Neural cell (in vitro differentiated cells): ENCODE measurements around the gene SLC38A3. TPM values are rescaled to one million over a fixed set of nuclear protein-coding genes. Genes with fewer than 3 reads are reported as not detected.

Experiments
- H2AFZ ChIP-seq: fragments of 200-600, 300-800 bp; sonication (generic), shearing (Covaris generic); 2 replicates; pipeline ENCODE4 v1.6.0; 2014; ENCODE audit warnings: low read depth, mild to moderate bottlenecking, antibody characterized with exemption, low read length, moderate library complexity
- H3F3A ChIP-seq: fragments of 200-600 bp; shearing (Covaris generic); 2 replicates; pipeline ENCODE4 v1.6.1; 2016; ENCODE audit warnings: mild to moderate bottlenecking, moderate library complexity, mixed read lengths, antibody characterized with exemption, low read length; ENCODE audit not compliant: insufficient read depth, poor library complexity, severe bottlenecking
- H3K27ac ChIP-seq: fragments of 200-600, 300-800 bp; sonication (generic), shearing (Covaris generic); 2 replicates; pipeline ENCODE4 v1.5.1; 2014; ENCODE audit warnings: mild to moderate bottlenecking, low read length, moderate library complexity
- H3K27me3 ChIP-seq: fragments of 300-800, 200-600 bp; sonication (generic), shearing (Covaris generic); 2 replicates; pipeline ENCODE4 v1.6.0; 2014; ENCODE audit warnings: mild to moderate bottlenecking, low read depth, low read length, moderate library complexity; ENCODE audit not compliant: insufficient read depth
- H3K36me3 ChIP-seq: fragments of 300-800, 200-600 bp; sonication (generic), shearing (Covaris generic); 2 replicates; pipeline ENCODE4 v1.5.1; 2014; ENCODE audit warnings: mild to moderate bottlenecking, antibody characterized with exemption, low read length, moderate library complexity; ENCODE audit not compliant: insufficient read depth
- H3K4me2 ChIP-seq: fragments of 300-800, 200-600 bp; sonication (generic), shearing (Covaris generic); 2 replicates; pipeline ENCODE4 v1.6.0; 2014; ENCODE audit warnings: mild to moderate bottlenecking, low read length
- H3K4me3 ChIP-seq: fragments of 300-800, 200-600 bp; sonication (generic), shearing (Covaris generic); 2 replicates; pipeline ENCODE4 v1.5.1; 2014; ENCODE audit warnings: mild to moderate bottlenecking, low read length, moderate library complexity
- H3K79me2 ChIP-seq: fragments of 200-600 bp; shearing (Covaris generic); replicated peaks from 2 replicates; pipeline ENCODE4 v1.6.0; 2014; ENCODE audit warnings: mild to moderate bottlenecking, low read length, moderate library complexity; ENCODE audit not compliant: insufficient read depth
- H3K9ac ChIP-seq: fragments of 300-800, 200-600 bp; sonication (generic), shearing (Covaris generic); 2 replicates; pipeline ENCODE4 v1.6.1; 2016; ENCODE audit warnings: mild to moderate bottlenecking, low read length, mixed read lengths
- H3K9me2 ChIP-seq: fragments of 200-600 bp; shearing (Covaris generic); 2 replicates; pipeline ENCODE4 v1.6.1; 2016; ENCODE audit warnings: mild to moderate bottlenecking, low read length, mixed read lengths; ENCODE audit not compliant: insufficient read depth
- H3K9me3 ChIP-seq: fragments of 200-600, 300-800 bp; sonication (generic), shearing (Covaris generic); 2 replicates; pipeline ENCODE4 v1.6.1; 2016; ENCODE audit warnings: mild to moderate bottlenecking, mixed run types, low read length, moderate library complexity, mixed read lengths
- H4K20me1 ChIP-seq: fragments of 200-600 bp; shearing (Covaris generic); 2 replicates; pipeline ENCODE4 v1.6.1; 2016; ENCODE audit warnings: mild to moderate bottlenecking, mixed run types; ENCODE audit not compliant: insufficient read depth
- EP300 ChIP-seq: fragments of 450-650 bp; conservative IDR thresholded peaks from 2 replicates; pipeline ENCODE4 v1.6.1; 2014; ENCODE audit warnings: antibody characterized with exemption, mild to moderate bottlenecking, moderate library complexity; ENCODE audit not compliant: poor library complexity, severe bottlenecking
- EZH2 ChIP-seq: fragments of 200-600, 300-800 bp; shearing (Covaris generic), sonication (generic); IDR thresholded peaks from 2 replicates; pipeline ENCODE4 v1.6.1; 2014; ENCODE audit warnings: antibody characterized with exemption, low read length, borderline replicate concordance, mild to moderate bottlenecking; ENCODE audit not compliant: insufficient read depth, poor library complexity, severe bottlenecking
- MXI1 ChIP-seq: fragments of 450-650 bp; conservative IDR thresholded peaks from 2 replicates; pipeline ENCODE4 v1.6.1; 2014; ENCODE audit warnings: antibody characterized with exemption, mild to moderate bottlenecking; ENCODE audit not compliant: poor library complexity, severe bottlenecking
- POLR2AphosphoS5 ChIP-seq: IDR thresholded peaks from 2 replicates; pipeline ENCODE4 v1.6.1; 2012
- RAD21 ChIP-seq: fragments of 450-650 bp; conservative IDR thresholded peaks from 2 replicates; pipeline ENCODE4 v1.6.1; 2014; ENCODE audit warnings: antibody characterized with exemption, mild to moderate bottlenecking, moderate library complexity
- SMC3 ChIP-seq: fragments of 450-650 bp; conservative IDR thresholded peaks from 2 replicates; pipeline ENCODE4 v1.6.1; 2014; ENCODE audit warnings: antibody characterized with exemption, mild to moderate bottlenecking, moderate library complexity; ENCODE audit not compliant: poor library complexity
- TAF1 ChIP-seq: IDR thresholded peaks from 2 replicates; pipeline ENCODE4 v1.6.1; 2012; ENCODE audit warnings: low read depth
- polyA plus RNA-seq: library from polyadenylated mRNA; depleted of rRNA; stranded (reverse); fragments of >200 nt; gene quantifications from 2 replicates; pipeline ENCODE4 v1.2.3, GENCODE V29; 2014
- TF ChIP-seq, protein P1 (sequence below): fragments of 450-650 bp; IDR thresholded peaks from 2 replicates; pipeline ENCODE4 v1.5.1; 2014; ENCODE audit warnings: antibody characterized with exemption, mild to moderate bottlenecking, moderate library complexity; ENCODE audit not compliant: poor library complexity, severe bottlenecking
- TF ChIP-seq, protein P2 (sequence below): IDR thresholded peaks from 2 replicates; pipeline ENCODE4 v1.6.1; 2012; ENCODE audit warnings: borderline replicate concordance

Gene SLC38A3
- polyA plus RNA-seq, 1 donor from 2014 or later = not detected

DNA sequence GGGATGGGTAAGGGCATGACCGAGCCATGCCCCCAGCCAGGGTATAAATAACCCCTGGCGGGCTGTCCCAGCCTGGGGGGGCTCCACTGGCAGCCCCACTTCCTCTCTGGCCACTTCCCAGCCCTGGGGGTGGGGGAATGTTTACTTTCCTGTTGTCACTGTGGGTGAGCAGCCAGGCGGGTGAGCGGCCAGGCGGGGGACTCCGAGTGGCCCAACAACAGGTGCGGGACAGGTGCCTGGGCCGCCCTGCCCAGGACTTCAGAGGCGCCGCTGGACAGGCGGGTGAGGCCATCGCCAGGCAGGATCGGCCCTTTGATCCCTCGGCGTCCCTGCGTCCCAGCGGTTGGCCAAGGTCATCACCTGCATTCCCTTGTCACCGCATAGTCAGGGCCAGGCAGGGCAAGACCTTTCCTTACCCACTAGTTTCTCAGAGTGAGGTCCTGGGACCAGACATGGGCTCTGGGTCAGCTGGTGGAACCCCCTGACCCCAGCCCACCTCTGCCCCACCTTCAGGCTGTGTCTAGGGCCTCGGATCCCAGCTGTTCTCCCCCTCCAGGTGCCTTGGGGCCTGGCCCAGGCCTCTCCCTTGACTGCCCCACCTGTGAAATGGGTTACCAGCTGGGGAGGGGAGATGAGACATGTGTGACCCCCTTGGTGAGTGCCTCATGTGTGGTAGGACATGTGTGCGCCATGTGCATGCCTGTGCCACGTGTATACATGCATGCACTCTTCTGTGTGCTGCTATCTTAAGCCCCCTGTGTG is 33.4 kb upstream of the SLC38A3 start:
- H3K4me2 ChIP-seq = no peak overlapping the region
- H3K9ac ChIP-seq = no peak overlapping the region
- no peaks in the 10 kb centered on the region for H3F3A ChIP-seq
- no peaks in the 10 kb centered on the region for H3K79me2 ChIP-seq
- H3K36me3 ChIP-seq = no peaks in the 10 kb centered on the region
- H3K27ac ChIP-seq = no peak overlapping the region
- H3K4me3 ChIP-seq = no peak overlapping the region
- H3K9me2 ChIP-seq = no peaks in the 10 kb centered on the region
- no peak overlapping the region for H2AFZ ChIP-seq
- no peaks in the 10 kb centered on the region for H3K9me3 ChIP-seq
- H4K20me1 ChIP-seq = no peaks in the 10 kb centered on the region
- TF ChIP-seq, protein P1, sequence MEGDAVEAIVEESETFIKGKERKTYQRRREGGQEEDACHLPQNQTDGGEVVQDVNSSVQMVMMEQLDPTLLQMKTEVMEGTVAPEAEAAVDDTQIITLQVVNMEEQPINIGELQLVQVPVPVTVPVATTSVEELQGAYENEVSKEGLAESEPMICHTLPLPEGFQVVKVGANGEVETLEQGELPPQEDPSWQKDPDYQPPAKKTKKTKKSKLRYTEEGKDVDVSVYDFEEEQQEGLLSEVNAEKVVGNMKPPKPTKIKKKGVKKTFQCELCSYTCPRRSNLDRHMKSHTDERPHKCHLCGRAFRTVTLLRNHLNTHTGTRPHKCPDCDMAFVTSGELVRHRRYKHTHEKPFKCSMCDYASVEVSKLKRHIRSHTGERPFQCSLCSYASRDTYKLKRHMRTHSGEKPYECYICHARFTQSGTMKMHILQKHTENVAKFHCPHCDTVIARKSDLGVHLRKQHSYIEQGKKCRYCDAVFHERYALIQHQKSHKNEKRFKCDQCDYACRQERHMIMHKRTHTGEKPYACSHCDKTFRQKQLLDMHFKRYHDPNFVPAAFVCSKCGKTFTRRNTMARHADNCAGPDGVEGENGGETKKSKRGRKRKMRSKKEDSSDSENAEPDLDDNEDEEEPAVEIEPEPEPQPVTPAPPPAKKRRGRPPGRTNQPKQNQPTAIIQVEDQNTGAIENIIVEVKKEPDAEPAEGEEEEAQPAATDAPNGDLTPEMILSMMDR = no peak
- TF ChIP-seq EP300 (no peak), MXI1 (no peak), SMC3 (no peak), TAF1 (no peak), EZH2 (no peak), POLR2AphosphoS5 (no peak), RAD21 (no peak)
- TF ChIP-seq, protein P2, sequence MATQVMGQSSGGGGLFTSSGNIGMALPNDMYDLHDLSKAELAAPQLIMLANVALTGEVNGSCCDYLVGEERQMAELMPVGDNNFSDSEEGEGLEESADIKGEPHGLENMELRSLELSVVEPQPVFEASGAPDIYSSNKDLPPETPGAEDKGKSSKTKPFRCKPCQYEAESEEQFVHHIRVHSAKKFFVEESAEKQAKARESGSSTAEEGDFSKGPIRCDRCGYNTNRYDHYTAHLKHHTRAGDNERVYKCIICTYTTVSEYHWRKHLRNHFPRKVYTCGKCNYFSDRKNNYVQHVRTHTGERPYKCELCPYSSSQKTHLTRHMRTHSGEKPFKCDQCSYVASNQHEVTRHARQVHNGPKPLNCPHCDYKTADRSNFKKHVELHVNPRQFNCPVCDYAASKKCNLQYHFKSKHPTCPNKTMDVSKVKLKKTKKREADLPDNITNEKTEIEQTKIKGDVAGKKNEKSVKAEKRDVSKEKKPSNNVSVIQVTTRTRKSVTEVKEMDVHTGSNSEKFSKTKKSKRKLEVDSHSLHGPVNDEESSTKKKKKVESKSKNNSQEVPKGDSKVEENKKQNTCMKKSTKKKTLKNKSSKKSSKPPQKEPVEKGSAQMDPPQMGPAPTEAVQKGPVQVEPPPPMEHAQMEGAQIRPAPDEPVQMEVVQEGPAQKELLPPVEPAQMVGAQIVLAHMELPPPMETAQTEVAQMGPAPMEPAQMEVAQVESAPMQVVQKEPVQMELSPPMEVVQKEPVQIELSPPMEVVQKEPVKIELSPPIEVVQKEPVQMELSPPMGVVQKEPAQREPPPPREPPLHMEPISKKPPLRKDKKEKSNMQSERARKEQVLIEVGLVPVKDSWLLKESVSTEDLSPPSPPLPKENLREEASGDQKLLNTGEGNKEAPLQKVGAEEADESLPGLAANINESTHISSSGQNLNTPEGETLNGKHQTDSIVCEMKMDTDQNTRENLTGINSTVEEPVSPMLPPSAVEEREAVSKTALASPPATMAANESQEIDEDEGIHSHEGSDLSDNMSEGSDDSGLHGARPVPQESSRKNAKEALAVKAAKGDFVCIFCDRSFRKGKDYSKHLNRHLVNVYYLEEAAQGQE = no peak
- H3K27me3 ChIP-seq = no peaks in the 10 kb centered on the region

DNA sequence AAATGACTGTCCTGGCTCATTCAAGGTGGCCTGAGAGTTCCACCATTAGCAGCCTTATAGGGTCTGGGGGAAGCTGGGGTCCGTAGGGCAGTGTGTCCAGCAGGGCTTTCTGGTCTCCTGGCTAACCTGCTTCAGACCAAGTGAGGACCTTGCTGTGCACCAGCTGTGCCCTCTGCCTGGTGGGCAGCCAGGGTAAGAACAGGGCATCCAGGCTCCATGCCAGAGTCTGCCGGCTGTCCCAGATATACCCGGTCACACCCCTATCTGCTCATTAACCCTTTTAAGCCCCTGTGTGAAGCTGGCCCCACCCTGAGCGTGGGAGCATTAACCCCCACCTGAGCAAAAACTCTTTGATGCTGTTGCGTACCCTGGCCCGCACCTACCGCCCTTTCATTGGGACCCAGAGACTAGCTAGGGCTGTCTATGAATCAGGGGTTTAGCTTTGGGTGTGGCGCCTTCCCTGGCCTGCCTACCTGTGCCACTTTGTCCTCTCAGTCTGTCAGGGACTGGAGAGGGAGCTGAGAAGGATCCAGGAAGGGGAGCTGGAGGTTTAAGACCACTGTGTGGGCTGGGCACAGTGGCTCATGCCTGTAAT is 32.3 kb upstream of the SLC38A3 start:
- H3K4me2 ChIP-seq = no peak overlapping the region
- no peak overlapping the region for H2AFZ ChIP-seq
- no peak overlapping the region for H3K9ac ChIP-seq
- no peak overlapping the region for H3K27ac ChIP-seq
- H3K27me3 ChIP-seq = no peaks in the 10 kb centered on the region
- no peaks in the 10 kb centered on the region for H3K79me2 ChIP-seq
- no peaks in the 10 kb centered on the region for H3F3A ChIP-seq
- no peak overlapping the region for H3K4me3 ChIP-seq
- TF ChIP-seq TAF1 = no peak
- no peak for TF ChIP-seq RAD21
- no peak for TF ChIP-seq POLR2AphosphoS5
- no peak for TF ChIP-seq MXI1
- TF ChIP-seq EZH2 = no peak
- H4K20me1 ChIP-seq = no peaks in the 10 kb centered on the region
- H3K9me2 ChIP-seq = no peaks in the 10 kb centered on the region
- H3K9me3 ChIP-seq = no peaks in the 10 kb centered on the region
- no peaks in the 10 kb centered on the region for H3K36me3 ChIP-seq
